8988T (cell line): ENCODE measurements around the gene EFNA3.

Experiments used
- DNase-seq: peaks from one replicate; pipeline ENCODE4 v3.0.0; 2011

EFNA3 gene, protein sequence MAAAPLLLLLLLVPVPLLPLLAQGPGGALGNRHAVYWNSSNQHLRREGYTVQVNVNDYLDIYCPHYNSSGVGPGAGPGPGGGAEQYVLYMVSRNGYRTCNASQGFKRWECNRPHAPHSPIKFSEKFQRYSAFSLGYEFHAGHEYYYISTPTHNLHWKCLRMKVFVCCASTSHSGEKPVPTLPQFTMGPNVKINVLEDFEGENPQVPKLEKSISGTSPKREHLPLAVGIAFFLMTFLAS

DNA sequence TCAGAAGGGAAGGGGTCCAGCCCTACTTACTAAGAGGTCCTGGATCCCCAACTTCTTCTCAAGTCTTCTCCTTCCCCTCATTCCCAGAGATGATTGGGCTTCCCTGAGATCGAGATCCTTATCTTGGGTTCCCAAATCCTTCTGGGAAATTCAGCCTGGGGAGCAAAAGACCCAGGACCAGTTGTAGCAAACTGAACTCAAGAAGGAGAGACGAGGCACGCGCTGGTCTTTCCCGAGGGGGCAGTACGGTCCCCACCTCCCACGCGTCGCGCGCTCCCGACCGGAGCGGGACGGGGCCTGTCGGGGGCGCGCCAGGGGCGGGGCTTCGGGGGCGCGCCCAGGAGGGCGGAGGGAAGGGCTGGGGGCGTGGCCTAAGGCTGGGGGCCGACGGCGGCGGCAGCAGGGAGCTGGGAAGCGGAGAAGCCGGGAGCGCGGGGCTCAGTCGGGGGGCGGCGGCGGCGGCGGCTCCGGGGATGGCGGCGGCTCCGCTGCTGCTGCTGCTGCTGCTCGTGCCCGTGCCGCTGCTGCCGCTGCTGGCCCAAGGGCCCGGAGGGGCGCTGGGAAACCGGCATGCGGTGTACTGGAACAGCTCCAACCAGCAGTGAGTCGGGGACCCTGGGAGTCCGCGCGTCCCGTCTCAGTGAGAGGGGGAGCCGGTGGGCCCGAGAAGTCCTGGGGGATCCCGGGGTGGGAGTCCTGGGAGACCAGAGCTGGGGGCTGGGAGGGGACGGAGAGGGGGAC is at the start of gene EFNA3:
Gene EFNA3 (plus strand): TSS at position 369 of the 741 bp plus-strand sequence. CDS start 105 bp downstream, at position 474.
- DNase-seq, result peak; percentile 99

DNA sequence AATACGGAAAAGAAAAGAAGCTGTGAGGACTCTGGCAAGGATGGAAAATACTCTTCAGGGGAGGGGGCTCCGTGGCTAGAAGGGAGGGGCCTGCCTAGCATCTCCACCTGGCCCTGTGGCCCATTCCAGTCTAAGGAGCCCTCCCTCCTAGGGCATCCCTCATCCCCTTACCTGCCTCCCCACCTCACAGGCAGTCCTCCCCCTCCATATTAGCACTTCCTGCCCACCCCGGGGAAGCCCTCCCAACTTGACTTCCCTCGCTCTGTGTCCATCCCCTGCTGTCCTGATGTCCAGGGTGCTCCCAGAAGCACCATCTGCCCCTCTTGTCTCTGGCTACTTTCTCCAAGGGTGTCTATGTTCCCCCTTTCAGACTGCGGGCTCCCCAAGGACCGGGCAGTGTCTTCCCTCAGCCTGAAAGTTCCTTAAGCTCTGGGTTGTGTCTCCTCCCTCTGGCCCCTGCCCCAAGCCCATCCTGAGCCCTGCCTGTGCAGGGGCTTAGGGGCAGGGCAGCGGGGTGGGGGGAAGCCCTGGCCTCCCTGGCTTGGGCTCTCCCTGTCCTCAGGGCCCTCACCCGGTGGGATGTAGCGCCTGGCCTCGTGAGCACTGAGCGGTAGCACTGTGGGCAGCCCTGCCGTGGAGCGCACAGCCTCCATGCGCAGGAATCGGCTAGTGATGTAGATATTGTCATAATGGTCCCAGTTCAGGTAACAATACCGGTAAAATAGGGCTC is 49.0 kb upstream of the EFNA3 start:
- DNase-seq, result no peak

DNA sequence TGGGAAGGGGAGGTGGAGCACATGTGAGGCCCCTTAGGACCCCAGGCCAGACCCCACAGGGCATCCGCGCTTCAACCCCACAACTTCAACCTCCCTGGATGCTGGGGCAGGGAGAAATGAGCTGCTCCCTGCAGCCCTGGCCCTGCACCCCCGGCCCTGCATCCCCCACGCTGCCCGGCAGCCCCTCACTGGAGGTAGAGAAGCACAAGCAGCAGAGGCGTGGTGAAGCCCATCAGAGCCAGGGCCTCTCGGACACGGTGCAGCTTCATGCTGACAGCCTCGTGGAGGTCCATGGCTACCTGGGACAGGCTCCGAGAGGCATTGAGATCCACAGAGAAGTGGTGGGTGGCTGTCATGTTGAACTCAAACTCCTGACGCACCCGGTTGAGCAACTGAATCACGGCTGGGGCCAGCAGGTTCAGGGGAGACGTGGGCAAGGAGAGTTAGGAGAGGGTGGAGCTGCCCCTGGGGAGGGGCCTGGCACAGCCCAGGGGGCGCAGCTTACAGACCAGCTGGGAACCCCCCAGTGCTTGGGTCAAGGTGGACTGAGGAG is 48.3 kb upstream of the EFNA3 start:
- no peak for DNase-seq

DNA sequence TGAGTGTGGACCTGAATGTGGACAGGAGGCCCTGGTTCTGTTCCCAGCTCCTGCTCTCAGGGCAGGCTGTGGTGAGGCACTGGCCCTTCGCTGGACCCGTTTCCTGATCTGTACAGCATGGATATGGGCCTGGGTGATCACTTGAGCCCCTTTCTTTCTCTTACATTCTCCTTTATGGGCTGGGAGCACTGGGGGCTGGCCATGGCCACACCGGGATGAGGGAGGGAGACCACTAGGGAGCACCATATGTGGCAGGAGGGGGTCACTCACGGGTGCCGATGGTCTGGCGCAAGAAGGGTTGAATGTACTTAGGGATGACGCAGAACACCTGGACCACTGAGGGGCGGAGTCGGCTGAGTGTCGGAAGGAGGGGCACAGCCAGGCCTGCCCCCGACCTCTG is 47.7 kb upstream of the EFNA3 start:
- DNase-seq, result no peak

DNA sequence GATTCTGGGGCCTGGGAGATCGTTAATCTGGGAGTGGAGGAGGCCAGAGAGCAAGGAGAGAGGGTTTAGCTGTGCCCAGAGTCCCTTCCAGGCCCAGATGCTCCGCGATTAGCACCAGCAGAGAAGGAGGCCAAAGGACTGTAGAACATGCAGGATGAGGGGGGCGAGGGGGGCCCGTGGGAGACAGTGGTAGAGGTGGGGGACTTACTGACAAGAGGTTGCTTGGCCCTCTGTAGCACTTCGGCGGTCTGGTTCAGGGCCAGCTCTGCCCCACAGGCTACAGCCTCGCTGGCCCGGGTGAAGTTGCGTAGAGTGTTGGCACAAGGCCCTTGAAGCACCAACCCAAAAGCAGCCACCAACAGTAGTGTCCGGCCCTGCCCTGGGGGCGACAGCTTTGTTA is 45.8 kb upstream of the EFNA3 start:
- DNase-seq, result no peak

DNA sequence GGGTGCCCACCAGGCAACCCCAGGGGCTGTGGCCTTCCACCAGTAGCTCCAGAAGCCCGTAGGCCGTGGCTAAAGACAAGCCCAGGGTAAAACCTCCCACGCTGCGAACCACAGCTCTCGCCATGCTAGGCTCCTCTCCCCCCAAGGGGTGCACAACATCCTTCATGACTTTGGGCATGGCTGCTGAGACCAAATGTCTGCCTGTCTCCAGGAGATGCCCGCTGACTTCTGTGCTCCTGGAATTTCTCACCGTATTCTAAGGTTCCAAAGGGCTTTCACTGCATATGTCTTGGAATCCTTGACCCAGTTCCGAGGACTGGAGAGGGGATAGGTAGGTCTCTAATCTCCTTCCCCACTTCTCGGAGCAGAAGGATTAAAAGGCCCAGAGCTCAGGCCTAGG is 45.1 kb upstream of the EFNA3 start, which contains the start of the genes DCST1 and DCST2:
Gene DCST1 (plus strand): TSS at position 301 of the 400 bp plus-strand sequence. CDS start 213 bp downstream, outside the sequence.
Gene DCST2 (minus strand): TSS at position 258 of the 400 bp plus-strand sequence. CDS start 80 bp downstream, at position 178.
- no peak for DNase-seq

DNA sequence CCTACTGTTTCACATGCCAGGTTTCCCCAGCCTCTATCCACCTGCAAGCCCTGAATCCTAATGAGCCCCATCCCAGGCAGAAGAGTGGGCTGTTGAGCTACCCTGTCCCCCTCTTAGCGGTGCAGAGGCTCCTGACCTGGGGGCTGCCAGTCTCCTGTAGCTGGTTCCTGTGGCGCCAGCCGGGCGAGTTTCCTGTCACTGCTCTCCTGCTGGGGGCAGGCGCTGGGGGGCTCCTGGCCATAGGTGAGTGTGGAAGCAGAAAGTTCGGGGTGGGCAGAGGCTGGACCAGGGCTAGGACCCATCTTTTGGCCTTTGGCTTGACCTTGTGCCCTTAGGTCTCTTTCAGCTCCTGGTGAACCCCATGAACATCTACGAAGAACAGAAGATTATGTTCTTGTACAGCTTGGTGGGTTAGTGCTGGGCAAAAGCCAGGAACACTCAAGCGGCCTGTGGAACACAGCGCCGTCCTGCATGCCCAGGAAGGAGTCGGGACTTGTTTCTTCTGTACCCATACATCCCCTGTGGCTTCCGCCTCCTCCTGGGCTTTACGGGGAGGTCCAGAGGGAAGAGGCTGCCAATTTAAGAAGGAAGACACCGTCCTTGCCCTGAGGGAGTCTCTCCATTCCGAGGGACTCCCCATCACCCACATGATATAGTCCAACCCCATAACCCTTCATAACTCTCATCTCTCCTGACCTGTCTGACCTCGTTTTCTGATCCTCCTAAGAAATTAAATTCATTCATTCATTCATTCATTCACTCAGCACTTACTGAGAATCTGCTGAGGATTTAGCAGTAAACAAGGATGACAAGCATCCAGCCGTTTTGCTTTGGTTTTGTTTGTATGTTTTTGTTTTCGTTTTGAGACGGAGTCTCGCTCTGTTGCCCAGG is 44.1 kb upstream of the EFNA3 start:
- no peak for DNase-seq

DNA sequence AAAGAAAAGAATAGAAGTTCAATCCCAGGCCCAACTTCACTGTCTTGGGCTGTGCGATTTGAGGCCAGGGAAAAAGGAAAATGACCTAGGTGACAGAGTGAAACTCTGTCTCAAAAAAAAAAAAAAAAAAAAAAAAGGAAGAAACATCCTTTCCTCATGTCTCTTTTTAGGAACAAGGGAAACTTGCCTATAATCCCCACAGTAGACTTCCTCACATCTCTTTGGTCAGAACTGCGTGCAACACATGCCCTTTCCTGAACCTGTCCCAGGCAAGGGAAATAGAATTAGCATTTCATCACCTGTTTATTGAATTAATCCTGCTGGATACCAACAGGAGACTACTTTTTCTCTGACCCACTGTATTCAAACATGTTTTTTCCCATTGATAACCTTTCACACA is 42.7 kb upstream of the EFNA3 start:
- DNase-seq, result no peak

DNA sequence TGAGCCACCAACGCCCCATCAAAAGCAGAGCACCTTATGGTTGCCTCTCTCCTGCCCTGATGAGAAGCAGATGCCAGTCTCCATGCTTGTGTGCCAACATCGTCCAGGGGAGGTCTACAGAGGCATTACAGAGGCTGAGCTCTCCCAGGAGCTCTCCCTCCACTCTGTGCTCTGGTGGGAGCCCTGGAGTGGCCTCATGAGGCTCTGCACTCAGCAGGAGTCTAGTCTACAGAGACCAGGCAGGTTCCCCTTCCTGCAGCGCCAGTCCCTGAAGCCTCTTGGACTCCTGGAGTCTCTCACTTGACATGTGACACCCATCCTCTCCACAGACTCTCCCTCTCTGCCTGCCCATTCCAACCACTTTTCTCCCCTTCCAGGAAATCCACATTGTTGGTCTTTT is 41.6 kb upstream of the EFNA3 start:
- no peak for DNase-seq

DNA sequence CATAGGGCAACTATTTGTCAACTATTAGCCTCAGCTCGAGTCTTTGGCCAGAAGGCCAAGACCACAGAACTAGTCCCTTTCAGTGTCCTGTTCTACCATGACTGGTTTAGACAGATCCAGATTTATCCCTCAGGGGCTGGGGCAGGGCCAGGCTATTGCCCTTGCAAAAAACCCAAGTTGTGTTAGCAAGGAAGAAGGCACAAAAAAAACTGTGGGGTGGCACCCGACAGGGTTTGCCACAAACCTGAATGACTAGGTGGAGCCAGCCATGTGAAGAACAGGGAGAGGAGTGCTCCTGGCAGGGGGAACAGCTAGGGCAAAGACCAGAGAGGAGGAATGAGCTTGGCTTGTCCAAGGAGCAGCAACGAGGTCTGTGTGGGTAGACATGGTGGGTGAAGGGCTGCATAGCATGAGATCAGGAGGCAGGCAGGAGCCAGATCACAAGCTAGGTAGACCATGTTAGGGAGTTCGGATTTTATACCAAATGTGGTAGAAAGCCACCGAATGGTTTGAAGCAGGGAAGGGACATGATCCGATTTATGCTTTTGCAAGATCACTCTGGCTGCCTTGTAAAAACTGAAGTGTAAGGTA is 40.7 kb upstream of the EFNA3 start:
- no peak for DNase-seq

DNA sequence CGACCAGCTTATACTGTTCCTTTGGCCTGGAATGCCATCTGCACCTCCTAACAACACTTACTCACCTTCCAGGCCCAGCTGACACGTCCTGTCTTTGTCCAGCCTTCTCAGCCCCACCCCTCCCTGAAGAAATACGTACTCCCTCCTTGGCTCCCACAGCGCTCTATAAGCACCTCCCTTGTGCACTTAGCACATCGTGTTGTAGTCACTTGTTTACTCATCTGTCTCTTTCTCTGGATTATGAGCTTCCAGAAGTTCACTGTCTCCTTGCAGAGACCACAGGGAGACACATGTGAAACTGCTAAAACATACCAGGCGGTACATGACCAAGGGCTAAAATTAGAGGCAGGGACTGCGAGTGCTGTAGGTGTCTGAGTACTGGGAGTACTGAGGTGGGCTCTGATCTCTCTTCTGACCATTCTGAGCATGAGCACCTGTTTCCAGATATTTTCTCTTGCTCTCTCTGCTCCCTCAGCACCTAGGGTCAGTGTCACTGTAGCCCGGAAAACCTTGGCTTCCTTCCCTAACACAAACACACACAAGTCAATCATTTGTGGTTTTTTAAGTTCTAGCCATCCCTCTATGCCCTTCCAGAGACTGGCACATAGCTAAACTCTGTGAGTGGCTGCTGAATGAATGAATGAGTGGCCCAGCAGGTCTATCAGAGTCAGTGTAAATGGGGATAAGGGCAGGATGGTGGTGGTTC is 39.9 kb upstream of the EFNA3 start:
- DNase-seq, result no peak

DNA sequence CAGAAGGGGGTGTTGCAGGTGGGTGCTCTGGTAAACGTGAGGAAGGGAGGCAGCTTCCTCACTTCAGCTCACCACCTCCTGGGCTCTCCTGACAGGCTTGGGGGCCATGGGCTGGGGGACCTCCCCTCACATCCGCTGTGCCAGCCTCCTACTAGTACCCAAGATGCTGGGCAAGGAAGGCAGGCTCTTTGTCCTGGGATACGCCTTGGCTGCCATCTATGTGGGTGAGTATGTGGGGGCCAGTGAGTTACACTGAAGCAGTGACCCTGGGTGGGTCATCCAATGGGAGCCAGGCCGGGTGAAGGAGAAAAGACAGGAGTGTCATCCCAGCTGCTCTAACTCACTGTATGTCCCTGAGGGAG is 39.3 kb upstream of the EFNA3 start:
- DNase-seq, result no peak

DNA sequence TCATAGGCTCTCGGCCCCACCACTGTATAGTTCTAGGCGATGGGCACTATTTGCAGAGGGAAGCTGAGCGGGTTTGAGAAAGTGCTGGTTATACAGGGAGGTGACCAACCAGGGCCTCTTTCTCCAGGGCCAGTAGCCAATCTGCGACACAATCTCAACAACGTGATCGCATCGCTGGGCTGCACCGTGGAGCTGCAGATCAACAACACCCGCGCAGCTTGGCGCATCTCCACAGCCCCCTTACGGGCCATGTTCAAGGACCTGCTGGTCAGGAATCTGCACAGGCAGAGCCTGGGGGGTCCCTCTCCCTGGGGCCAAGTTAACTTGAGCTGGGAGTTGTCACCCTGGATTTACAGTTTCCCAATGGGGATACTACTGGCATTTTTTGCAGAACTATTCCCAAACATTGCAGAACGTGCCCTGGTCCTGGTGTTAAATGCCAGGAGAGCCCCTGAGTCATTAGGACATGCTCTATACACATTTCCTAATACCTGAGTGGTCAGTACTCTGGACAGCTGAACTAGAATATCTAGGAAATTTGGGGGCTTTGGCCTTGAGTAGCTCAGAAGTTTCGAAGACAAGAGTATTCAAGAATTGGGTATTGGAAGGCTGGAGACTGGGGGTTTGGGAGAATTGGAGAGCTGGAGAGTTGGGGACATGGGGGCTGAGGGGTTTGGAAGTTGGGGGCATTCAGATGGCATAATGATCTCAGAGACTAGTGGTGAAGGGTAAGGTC is 38.1 kb upstream of the EFNA3 start:
- DNase-seq, result no peak

DNA sequence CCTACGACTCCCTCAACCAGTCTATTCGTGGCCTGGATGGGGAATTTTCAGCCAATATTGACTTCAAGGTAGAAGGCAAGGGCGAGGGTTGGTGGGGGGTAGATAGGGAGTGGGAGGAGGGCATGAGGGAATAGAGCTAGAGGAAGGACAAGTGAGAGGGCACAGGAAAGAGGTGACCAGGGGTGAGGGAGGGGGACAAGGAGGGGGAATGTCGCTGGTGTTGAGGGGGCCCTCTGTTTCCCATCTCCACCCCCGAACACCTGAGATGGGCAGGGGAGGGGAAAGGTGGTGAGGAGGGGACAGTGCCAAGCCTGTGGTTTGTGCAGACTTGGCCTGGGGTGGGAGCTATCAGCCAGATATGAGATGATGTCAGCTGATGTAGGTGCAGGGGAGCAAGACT is 35.8 kb upstream of the EFNA3 start:
- no peak for DNase-seq

DNA sequence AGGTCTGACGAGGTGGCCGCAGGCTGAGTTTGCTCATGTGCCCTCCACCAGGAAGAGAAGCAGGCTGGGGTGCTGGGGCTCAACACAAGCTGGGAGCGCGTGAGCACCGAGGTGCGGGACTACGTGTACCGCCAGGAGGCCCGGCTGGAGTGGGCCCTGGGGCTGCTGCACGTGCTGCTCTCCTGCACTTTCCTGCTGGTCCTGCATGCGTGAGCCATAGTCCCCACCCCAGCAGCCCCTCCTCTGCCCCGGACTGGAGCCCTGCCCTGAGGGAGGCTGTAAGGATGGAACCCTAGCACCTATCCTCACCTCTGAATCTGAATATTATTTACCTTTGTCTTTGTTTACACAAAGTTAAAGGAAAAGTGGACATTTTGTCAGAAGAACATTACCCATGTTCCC is 35.3 kb upstream of the EFNA3 start:
- DNase-seq, result no peak

DNA sequence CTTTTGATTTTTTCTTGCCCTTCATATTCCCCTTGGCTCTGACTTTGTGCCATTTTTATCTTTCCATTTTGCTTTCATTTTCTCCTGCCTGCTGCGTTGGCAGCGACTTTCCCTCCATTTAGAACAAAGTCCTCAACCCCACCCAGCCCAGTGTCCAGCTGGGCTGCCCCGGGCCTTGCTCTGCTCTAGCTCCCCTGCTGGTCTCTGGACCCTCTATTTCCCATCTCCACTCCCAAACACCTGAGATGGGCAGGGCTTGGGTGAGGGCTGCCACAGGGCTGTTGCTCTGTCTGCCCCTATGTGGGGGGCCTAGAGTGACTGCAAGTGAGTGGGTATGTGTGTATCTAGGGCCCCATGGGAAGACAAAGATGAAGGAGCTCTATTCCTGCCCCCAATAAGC is 34.8 kb upstream of the EFNA3 start:
- DNase-seq, result no peak

DNA sequence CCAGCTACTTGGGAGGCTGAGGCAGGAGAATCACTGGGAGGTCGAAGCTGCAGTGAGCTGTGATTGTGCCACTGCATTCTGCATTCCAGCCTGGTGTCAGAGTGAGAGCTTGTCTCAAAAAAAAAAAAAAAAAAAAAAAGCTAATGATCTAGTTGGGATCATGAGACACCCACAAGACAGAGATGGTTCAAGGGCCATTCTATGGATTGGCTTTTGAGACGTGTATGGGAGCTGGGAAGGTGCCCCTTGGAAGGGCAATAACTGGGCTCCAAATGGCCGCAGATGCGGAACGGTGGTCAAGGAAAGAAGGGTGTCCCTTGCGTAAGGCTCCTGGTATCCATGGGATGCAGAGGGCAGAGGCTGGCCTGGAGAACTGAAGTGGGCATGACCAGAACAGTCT is 34.3 kb upstream of the EFNA3 start:
- no peak for DNase-seq

DNA sequence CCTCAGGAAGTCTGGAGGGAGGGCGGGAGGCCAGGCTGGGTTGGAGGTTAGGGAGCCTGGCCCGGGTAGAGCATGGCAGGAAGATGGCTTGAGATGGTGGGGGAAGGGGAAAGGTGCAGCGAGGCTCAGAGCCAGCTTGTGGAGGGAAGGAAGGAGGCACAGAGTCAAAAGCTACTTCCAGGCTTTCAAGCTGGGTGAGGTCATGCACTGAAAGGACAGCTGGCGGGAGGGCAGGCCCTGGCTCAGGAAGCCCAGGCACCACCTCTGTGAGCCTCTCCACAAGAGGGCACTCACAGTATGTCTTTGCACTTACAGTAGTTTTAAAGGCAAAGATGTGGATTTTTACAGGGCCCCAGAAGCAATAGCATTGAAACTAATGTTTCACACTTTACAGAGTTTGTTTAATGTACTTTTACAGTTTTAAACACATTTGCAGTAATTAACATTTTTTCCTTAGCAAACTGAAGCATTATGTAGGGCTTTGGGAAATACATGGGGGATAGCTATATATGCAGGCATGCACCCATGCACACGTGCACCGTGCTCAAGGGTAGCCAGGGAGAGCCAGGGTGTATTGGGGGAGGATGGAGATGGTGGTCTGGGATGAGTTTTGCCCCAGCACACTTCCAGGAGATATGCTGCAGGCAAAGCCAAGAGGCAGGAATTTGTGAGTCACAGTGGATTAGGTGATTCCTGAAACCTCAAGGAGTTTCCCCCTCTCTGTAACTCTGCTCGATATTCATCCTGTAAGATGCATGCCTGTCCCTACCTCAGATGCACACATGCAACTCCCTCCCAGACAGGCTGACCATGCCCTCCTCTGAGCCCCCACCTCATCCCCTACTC is 33.6 kb upstream of the EFNA3 start:
- peak; percentile 81 for DNase-seq

DNA sequence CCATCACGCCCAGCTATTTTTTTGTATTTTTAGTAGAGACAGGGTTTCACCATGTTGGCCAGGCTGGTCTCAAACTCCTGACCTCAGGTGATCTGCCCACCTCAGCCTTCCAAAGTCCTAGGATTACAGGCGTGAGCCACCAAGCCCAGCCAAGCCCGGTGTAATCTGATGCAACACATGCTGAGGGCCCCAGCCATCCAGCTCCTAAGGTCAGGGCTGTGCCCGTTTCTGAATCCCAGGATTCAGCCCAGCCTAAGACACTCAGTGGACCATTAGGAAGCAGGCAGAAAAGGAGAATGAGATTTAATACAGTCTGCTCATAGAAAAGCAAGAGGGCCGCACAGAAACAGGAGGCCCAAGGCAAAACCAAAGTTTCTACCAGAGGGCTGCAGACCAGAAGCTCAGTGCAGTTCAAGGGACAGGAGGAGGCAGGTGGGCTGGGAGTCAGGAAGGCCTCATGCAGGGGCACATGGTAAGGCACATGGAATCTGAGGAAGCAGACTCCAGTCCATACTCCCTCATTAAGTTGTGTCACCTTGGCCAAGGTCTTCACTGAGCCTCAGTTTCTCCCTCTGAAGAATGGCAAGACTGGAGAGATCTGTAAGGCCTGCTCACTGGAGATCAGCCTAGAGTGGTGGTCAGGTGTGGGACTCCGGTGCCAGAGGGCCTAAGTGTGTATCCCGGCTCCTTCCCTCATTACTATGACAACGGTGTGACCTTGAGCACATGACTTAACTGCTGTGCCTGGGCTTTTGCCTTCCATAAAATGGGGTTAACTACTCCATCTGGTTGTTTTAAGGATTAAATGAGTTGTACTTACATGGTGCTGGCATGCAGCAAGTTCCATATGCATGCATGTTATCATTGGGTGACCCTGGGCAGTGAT is 29.9 kb upstream of the EFNA3 start:
- no peak for DNase-seq
